ENCODE measurements around the gene CD8B2.
"Not testable (repeated sequence)": the region's sequence is repeated elsewhere in the genome, so short reads cannot be mapped to it uniquely, and the experiment has no call there.

Gene CD8B2

GRCh38 chr2:106513391-106513790, 26.2 kb downstream of the CD8B2 start:
- DNase-seq = not testable (repeated sequence)

GRCh38 chr2:106514827-106515226, 27.7 kb downstream of the CD8B2 start:
- DNase-seq = not testable (repeated sequence)

GRCh38 chr2:106516436-106516835, 29.3 kb downstream of the CD8B2 start:
- DNase-seq = no peak

- no peak for DNase-seq
Observed at GRCh38 chr2:106516864-106517263, 29.7 kb downstream of the CD8B2 start.

GRCh38 chr2:106517329-106517728, 30.2 kb downstream of the CD8B2 start:
- DNase-seq = no peak

- DNase-seq = no peak
Observed at GRCh38 chr2:106519767-106520166, 32.6 kb downstream of the CD8B2 start.

- no peak for DNase-seq
Observed at GRCh38 chr2:106521016-106521415, 33.9 kb downstream of the CD8B2 start.

GRCh38 chr2:106523976-106524665, 37.0 kb downstream of the CD8B2 start:
- no peak for DNase-seq

GRCh38 chr2:106530866-106531265, 43.7 kb downstream of the CD8B2 start:
- no peak for DNase-seq

GRCh38 chr2:106531676-106532214, 44.6 kb downstream of the CD8B2 start:
- no peak for DNase-seq

- no peak for DNase-seq
Observed at GRCh38 chr2:106532236-106532635, 45.1 kb downstream of the CD8B2 start.

GRCh38 chr2:106534471-106534870, 47.3 kb downstream of the CD8B2 start:
- no peak for DNase-seq

- no peak for DNase-seq
Observed at GRCh38 chr2:106536490-106536889, 49.3 kb downstream of the CD8B2 start.

GRCh38 chr2:106537047-106537446, 49.9 kb downstream of the CD8B2 start:
- no peak for DNase-seq

GRCh38 chr2:106537791-106538191, 50.6 kb downstream of the CD8B2 start:
- DNase-seq = no peak

GRCh38 chr2:106540886-106541285, 53.7 kb downstream of the CD8B2 start:
- DNase-seq = no peak

GRCh38 chr2:106541333-106541732, 54.2 kb downstream of the CD8B2 start:
- no peak for DNase-seq

- peak; percentile 21 to 76 (median 58) for DNase-seq
Observed at GRCh38 chr2:106542746-106543359, 55.7 kb downstream of the CD8B2 start.

GRCh38 chr2:106545007-106545406, 57.8 kb downstream of the CD8B2 start:
- DNase-seq = no peak

GRCh38 chr2:106546391-106546990, 59.3 kb downstream of the CD8B2 start:
- DNase-seq = no peak

- DNase-seq = no peak
Observed at GRCh38 chr2:106547164-106547903, 60.2 kb downstream of the CD8B2 start.

- DNase-seq = no peak
Observed at GRCh38 chr2:106551417-106552130, 64.4 kb downstream of the CD8B2 start.

GRCh38 chr2:106552921-106553320, 65.8 kb downstream of the CD8B2 start:
- DNase-seq = no peak
